Measurements from ENCODE around the gene ICA1.

Gene ICA1

DNA sequence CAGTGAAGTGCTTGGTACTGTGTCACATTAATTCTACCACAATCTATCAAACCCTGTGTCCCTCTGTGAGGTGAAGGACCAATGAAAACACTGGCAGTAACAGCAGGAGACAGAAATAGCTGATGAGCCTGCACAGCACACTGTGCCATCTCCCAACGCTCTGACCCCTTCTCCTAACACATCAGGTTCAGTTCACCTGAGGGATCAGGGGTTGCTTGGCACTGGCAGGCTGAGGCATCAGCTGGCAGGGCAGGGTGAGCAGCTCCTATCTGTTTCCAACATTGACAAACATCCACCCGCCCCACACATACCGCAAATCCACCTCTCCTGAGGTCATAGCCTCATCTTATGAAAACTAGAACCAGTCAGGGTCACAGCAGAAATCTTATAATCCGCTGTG is 120.9 kb downstream of the ICA1 start:
- peaks cover 5% of the 10 kb centered on the region; the same call in 1 of the 2 replicates for H3K4me1 ChIP-seq (ENCODE audit: insufficient read depth, low read length)
- H3K27ac ChIP-seq (ENCODE audit: low read depth, low read length), result no peak overlapping the region
- H3K4me3 ChIP-seq (ENCODE audit: low read length), result no peak overlapping the region
- H3K27me3 ChIP-seq (ENCODE audit: insufficient read depth, low read length), result no peaks in the 10 kb centered on the region
- no peaks in the 10 kb centered on the region for H3K36me3 ChIP-seq (ENCODE audit: insufficient read depth, low read length)
- WGBS, result 89% methylated on average over 4 of the region's 4 CpGs
- H3K9ac ChIP-seq (ENCODE audit: low read depth, low read length), result no peak overlapping the region
- H3K9me3 ChIP-seq (ENCODE audit: insufficient read depth, low read depth, low read length), result no peaks in the 10 kb centered on the region

DNA sequence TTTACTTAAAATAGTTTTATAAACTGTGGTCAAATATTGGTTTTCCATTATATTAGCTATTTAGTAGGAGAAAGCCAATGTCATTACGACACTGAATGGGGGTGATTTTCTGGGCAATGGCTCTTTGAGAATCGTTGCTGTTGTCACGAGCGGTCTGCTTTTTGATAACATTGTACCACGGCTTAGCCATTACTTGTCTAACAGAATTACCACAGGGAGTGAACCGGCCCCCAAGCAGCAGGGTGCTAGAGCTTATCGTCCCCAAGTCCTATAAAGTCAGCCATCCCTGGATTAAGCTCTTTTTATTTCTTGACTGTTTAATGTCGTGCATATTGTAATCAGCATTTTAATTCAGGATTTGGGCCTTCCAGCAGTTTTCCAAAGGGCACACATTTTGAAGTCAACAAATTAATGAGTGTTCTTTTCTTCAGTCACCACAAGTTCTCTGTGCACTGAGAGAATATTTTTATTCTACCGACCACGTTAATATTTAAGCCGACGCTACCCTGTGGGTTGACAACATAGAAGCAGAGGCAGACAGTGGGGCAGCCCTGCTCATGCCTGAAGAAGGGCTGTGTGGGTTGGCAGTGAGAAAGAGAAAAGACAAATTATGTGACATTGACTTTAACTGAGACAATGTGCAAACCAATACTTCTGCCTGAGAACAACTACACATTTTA is 125.8 kb downstream of the ICA1 start:
- 94% methylated on average over 12 of the region's 12 CpGs for WGBS
- H3K27me3 ChIP-seq (ENCODE audit: insufficient read depth, low read length), result no peaks in the 10 kb centered on the region

GRCh38 chr7:8135417-8135816 is 126.5 kb downstream of the ICA1 start:
- Histone ChIP-seq H3K9me3 (ENCODE audit: insufficient read depth, low read depth, low read length) (no peaks in the 10 kb centered on the region), H3K4me1 (ENCODE audit: insufficient read depth, low read length) (no peaks in the 10 kb centered on the region), H3K36me3 (ENCODE audit: insufficient read depth, low read length) (no peaks in the 10 kb centered on the region), H3K27ac (ENCODE audit: low read depth, low read length) (no peak overlapping the region), H3K27me3 (ENCODE audit: insufficient read depth, low read length) (no peaks in the 10 kb centered on the region), H3K9ac (ENCODE audit: low read depth, low read length) (no peak overlapping the region), H3K4me3 (ENCODE audit: low read length) (no peak overlapping the region)
- 97% methylated on average over 3 of the region's 3 CpGs for WGBS

More for the DNA sequence above, 125.8 kb downstream of the ICA1 start:
- Histone ChIP-seq H3K27ac (ENCODE audit: low read depth, low read length) (no peak overlapping the region), H3K4me1 (ENCODE audit: insufficient read depth, low read length) (no peaks in the 10 kb centered on the region), H3K9me3 (ENCODE audit: insufficient read depth, low read depth, low read length) (no peaks in the 10 kb centered on the region), H3K9ac (ENCODE audit: low read depth, low read length) (no peak overlapping the region), H3K4me3 (ENCODE audit: low read length) (no peak overlapping the region), H3K36me3 (ENCODE audit: insufficient read depth, low read length) (no peaks in the 10 kb centered on the region)

DNA sequence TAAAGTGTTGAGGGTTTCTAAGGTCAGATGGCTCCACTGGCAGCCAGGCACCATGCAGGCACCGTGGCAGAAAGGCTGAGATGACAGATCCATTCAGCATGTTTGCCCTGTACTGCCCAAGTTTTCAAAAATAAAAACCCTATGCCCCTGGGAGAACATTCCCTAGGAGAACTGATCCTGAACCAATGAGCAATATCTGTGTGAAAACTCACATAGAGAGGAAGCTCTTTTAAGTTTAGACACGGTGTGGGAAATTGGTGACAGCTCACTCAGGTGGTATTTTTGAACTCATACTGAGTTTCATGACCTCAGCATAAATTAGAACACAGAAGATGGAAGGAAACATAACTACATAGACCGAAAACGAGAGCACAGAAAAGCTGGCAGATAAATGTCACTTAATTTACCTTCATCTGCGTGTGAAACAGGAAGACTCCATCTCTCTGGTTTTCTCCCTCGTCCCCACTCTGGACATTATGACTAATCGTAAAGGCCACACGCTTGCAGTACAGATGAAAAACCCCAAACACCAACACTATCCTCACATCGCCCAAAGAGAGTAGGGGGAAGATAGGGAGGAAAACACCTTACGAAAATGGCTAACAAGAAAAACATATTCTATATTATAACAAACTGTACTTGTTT is 127.8 kb downstream of the ICA1 start:
- H3K4me3 ChIP-seq (ENCODE audit: low read length), result no peak overlapping the region
- H3K27me3 ChIP-seq (ENCODE audit: insufficient read depth, low read length), result no peaks in the 10 kb centered on the region
- H3K4me1 ChIP-seq (ENCODE audit: insufficient read depth, low read length), result no peaks in the 10 kb centered on the region
- H3K36me3 ChIP-seq (ENCODE audit: insufficient read depth, low read length), result no peaks in the 10 kb centered on the region
- 79% methylated on average over 8 of the region's 10 CpGs for WGBS
- no peaks in the 10 kb centered on the region for H3K9me3 ChIP-seq (ENCODE audit: insufficient read depth, low read depth, low read length)
- H3K27ac ChIP-seq (ENCODE audit: low read depth, low read length), result no peak overlapping the region
- no peak overlapping the region for H3K9ac ChIP-seq (ENCODE audit: low read depth, low read length)

GRCh38 chr7:8133188-8133848 is 128.6 kb downstream of the ICA1 start:
- H3K36me3 ChIP-seq (ENCODE audit: insufficient read depth, low read length), result no peaks in the 10 kb centered on the region
- H3K27ac ChIP-seq (ENCODE audit: low read depth, low read length), result no peak overlapping the region
- WGBS, result 92% methylated on average over 2 of the region's 2 CpGs
- H3K27me3 ChIP-seq (ENCODE audit: insufficient read depth, low read length), result no peaks in the 10 kb centered on the region
- H3K4me1 ChIP-seq (ENCODE audit: insufficient read depth, low read length), result no peaks in the 10 kb centered on the region
- no peak overlapping the region for H3K4me3 ChIP-seq (ENCODE audit: low read length)
- no peak overlapping the region for H3K9ac ChIP-seq (ENCODE audit: low read depth, low read length)
- no peaks in the 10 kb centered on the region for H3K9me3 ChIP-seq (ENCODE audit: insufficient read depth, low read depth, low read length)

GRCh38 chr7:8131694-8132605 is 130.0 kb downstream of the ICA1 start:
- Histone ChIP-seq H3K36me3 (ENCODE audit: insufficient read depth, low read length) (no peaks in the 10 kb centered on the region), H3K4me1 (ENCODE audit: insufficient read depth, low read length) (no peaks in the 10 kb centered on the region), H3K4me3 (ENCODE audit: low read length) (no peak overlapping the region), H3K27me3 (ENCODE audit: insufficient read depth, low read length) (no peaks in the 10 kb centered on the region), H3K9ac (ENCODE audit: low read depth, low read length) (no peak overlapping the region), H3K27ac (ENCODE audit: low read depth, low read length) (no peak overlapping the region), H3K9me3 (ENCODE audit: insufficient read depth, low read depth, low read length) (no peaks in the 10 kb centered on the region)
- 89% methylated on average over 5 of the region's 5 CpGs for WGBS

- no peaks in the 10 kb centered on the region for H3K9me3 ChIP-seq (ENCODE audit: insufficient read depth, low read depth, low read length)
- no peaks in the 10 kb centered on the region for H3K27me3 ChIP-seq (ENCODE audit: insufficient read depth, low read length)
- 92% methylated on average over 1 of the region's 1 CpG for WGBS
- no peak overlapping the region for H3K4me3 ChIP-seq (ENCODE audit: low read length)
- H3K36me3 ChIP-seq (ENCODE audit: insufficient read depth, low read length), result no peaks in the 10 kb centered on the region
- no peak overlapping the region for H3K27ac ChIP-seq (ENCODE audit: low read depth, low read length)
- H3K4me1 ChIP-seq (ENCODE audit: insufficient read depth, low read length), result peaks cover 5% of the 10 kb centered on the region; the same call in 1 of the 2 replicates
- no peak overlapping the region for H3K9ac ChIP-seq (ENCODE audit: low read depth, low read length)
These were observed 131.3 kb downstream of the ICA1 start for GRCh38 chr7:8130663-8131062.

DNA sequence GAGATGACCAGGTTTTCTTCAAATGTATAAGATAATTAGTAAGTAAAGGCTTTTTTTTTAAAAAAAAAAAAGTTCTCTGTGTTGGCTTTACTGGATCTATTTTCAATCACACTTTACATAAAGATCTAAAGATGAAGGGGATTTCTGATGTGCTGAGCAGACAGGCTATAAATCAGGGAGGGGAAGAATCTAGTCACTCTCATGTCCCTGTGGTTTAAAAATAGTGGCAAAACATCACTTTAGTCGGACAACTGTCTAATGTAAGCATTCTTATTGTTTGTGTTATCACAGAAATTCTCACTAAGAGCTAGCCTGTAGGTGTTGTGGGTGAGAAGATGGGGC is 132.7 kb downstream of the ICA1 start:
- H3K9ac ChIP-seq (ENCODE audit: low read depth, low read length), result no peak overlapping the region
- H3K27me3 ChIP-seq (ENCODE audit: insufficient read depth, low read length), result no peaks in the 10 kb centered on the region
- H3K4me3 ChIP-seq (ENCODE audit: low read length), result no peak overlapping the region
- no peak overlapping the region for H3K27ac ChIP-seq (ENCODE audit: low read depth, low read length)
- H3K36me3 ChIP-seq (ENCODE audit: insufficient read depth, low read length), result no peaks in the 10 kb centered on the region
- WGBS, result 100% methylated on average over 1 of the region's 1 CpG
- H3K4me1 ChIP-seq (ENCODE audit: insufficient read depth, low read length), result peaks cover 9% of the 10 kb centered on the region; the same call in 1 of the 2 replicates
- no peaks in the 10 kb centered on the region for H3K9me3 ChIP-seq (ENCODE audit: insufficient read depth, low read depth, low read length)

- H3K36me3 ChIP-seq (ENCODE audit: insufficient read depth, low read length), result no peaks in the 10 kb centered on the region
- H3K9me3 ChIP-seq (ENCODE audit: insufficient read depth, low read depth, low read length), result no peaks in the 10 kb centered on the region
- H3K4me3 ChIP-seq (ENCODE audit: low read length), result no peak overlapping the region
- WGBS, result 94% methylated on average over 12 of the region's 12 CpGs
- H3K4me1 ChIP-seq (ENCODE audit: insufficient read depth, low read length), result peaks cover 9% of the 10 kb centered on the region; the same call in 1 of the 2 replicates
- no peaks in the 10 kb centered on the region for H3K27me3 ChIP-seq (ENCODE audit: insufficient read depth, low read length)
- no peak overlapping the region for H3K9ac ChIP-seq (ENCODE audit: low read depth, low read length)
- no peak overlapping the region for H3K27ac ChIP-seq (ENCODE audit: low read depth, low read length)
These were observed 133.3 kb downstream of the ICA1 start for GRCh38 chr7:8128449-8129317.

GRCh38 chr7:8126601-8127167 is 135.3 kb downstream of the ICA1 start:
- Histone ChIP-seq H3K4me1 (ENCODE audit: insufficient read depth, low read length) (peaks cover 9% of the 10 kb centered on the region; the same call in 1 of the 2 replicates), H3K27ac (ENCODE audit: low read depth, low read length) (no peak overlapping the region), H3K36me3 (ENCODE audit: insufficient read depth, low read length) (no peaks in the 10 kb centered on the region), H3K9me3 (ENCODE audit: insufficient read depth, low read depth, low read length) (no peaks in the 10 kb centered on the region), H3K9ac (ENCODE audit: low read depth, low read length) (no peak overlapping the region), H3K4me3 (ENCODE audit: low read length) (no peak overlapping the region), H3K27me3 (ENCODE audit: insufficient read depth, low read length) (no peaks in the 10 kb centered on the region)
- 90% methylated on average over 2 of the region's 2 CpGs for WGBS

Measured in HUES64 (cell line).